Breast epithelium (tissue), 3 donors: ENCODE results near the gene MNT.

Source experiments
- POLR2A ChIP-seq: fragments of 450-650 bp; IDR thresholded peaks from one replicate; pipeline ENCODE4 v1.6.1; 2016; ENCODE audit warnings: antibody characterized with exemption, mild to moderate bottlenecking, moderate library complexity
- POLR2AphosphoS5 ChIP-seq, 3 donors: sonication (generic); formaldehyde crosslinking; IDR thresholded peaks; one replicate each; pipeline ENCODE4 v1.6.1; 2017; ENCODE audit warnings: antibody characterized with exemption in 3 of 3
- TF ChIP-seq, protein P1 (sequence below), 3 donors: fragments of 450-650 bp; IDR thresholded peaks; one replicate each; pipeline ENCODE4 v1.5.1; 2016 to 2017; ENCODE audit warnings: antibody characterized with exemption in 3 of 3, mild to moderate bottlenecking in 3 of 3, moderate library complexity in 3 of 3

DNA sequence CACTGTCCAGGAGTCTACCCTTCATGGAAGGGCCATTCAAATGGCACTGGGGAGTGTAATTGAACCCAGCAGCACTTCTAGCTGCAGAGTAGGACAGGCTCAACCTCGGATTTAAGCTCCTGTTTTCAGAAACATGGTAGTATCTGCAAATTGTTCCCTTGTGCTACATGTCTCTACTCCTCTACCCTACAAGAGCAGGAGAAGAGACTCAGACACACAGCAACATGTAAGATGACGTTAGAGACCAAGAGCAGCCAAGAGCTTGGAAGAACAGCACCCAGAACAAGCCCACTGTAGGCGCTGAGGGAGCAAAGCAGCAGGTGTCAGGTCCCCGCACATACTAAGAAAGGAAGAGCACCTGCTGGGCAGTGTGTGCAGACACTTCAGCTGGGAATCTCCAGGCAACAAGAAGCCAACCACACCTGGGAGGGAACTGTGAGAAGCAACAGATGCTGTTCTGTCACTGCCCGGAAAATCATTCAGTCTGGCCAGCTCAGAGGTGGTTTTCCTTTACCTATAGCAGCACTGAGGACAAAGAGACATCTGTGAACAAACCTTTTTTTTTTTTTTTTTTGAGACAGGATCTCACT, 35.6 kb upstream of the MNT start:
- TF ChIP-seq, protein P1, sequence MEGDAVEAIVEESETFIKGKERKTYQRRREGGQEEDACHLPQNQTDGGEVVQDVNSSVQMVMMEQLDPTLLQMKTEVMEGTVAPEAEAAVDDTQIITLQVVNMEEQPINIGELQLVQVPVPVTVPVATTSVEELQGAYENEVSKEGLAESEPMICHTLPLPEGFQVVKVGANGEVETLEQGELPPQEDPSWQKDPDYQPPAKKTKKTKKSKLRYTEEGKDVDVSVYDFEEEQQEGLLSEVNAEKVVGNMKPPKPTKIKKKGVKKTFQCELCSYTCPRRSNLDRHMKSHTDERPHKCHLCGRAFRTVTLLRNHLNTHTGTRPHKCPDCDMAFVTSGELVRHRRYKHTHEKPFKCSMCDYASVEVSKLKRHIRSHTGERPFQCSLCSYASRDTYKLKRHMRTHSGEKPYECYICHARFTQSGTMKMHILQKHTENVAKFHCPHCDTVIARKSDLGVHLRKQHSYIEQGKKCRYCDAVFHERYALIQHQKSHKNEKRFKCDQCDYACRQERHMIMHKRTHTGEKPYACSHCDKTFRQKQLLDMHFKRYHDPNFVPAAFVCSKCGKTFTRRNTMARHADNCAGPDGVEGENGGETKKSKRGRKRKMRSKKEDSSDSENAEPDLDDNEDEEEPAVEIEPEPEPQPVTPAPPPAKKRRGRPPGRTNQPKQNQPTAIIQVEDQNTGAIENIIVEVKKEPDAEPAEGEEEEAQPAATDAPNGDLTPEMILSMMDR (IDR thresholded peaks at IDR 0.05) = no peak
- TF ChIP-seq POLR2A (no peak), POLR2AphosphoS5 (IDR thresholded peaks at IDR 0.05) (no peak)
